IPS-20b (cell line): ENCODE data around the gene FAM170B.
A peak's percentile ranks its signal among the peaks of the same experiment; 100 is the strongest.

Source experiments
- H3K27ac ChIP-seq: one replicate; pipeline ENCODE4 v1.5.1; 2013; ENCODE audit warnings: low read length
- H3K27me3 ChIP-seq: 2 replicates; pipeline ENCODE4 v1.6.1; 2013; ENCODE audit warnings: mild to moderate bottlenecking, low read length, inconsistent platforms; ENCODE audit not compliant: insufficient read depth
- H3K36me3 ChIP-seq: 2 replicates; pipeline ENCODE4 v1.6.1; 2013; ENCODE audit warnings: low read depth, mild to moderate bottlenecking, inconsistent platforms, low read length, moderate library complexity; ENCODE audit not compliant: insufficient read depth
- H3K4me1 ChIP-seq: 2 replicates; pipeline ENCODE4 v1.6.1; 2013; ENCODE audit warnings: mild to moderate bottlenecking, control low read depth, inconsistent platforms, low read length, moderate library complexity; ENCODE audit not compliant: insufficient read depth
- H3K4me3 ChIP-seq: 2 replicates; pipeline ENCODE4 v1.5.1; 2013; ENCODE audit warnings: mild to moderate bottlenecking, low read length, inconsistent platforms
- H3K9ac ChIP-seq: 2 replicates; pipeline ENCODE4 v1.6.1; 2013; ENCODE audit warnings: low read depth, mild to moderate bottlenecking, inconsistent platforms, low read length, moderate library complexity
- H3K9me3 ChIP-seq: 2 replicates; pipeline ENCODE4 v1.6.1; 2013; ENCODE audit warnings: mild to moderate bottlenecking, low read depth, low read length, inconsistent platforms; ENCODE audit not compliant: insufficient read depth

The FAM170B gene

GRCh38 chr10:49149881-49150280, 16.1 kb upstream of the FAM170B start:
- Histone ChIP-seq H3K9me3 (0 out of 2 replicates have a peak, but pooled peaks cover 3% of the 10 kb centered on the region), H3K36me3 (no peaks in the 10 kb centered on the region), H3K27me3 (no peaks in the 10 kb centered on the region), H3K27ac (no peak overlapping the region), H3K9ac (no peak overlapping the region), H3K4me3 (no peak overlapping the region), H3K4me1 (no peaks in the 10 kb centered on the region)

- Histone ChIP-seq H3K9me3 (0 out of 2 replicates have a peak, but pooled peaks cover 3% of the 10 kb centered on the region), H3K9ac (no peak overlapping the region), H3K27me3 (no peaks in the 10 kb centered on the region), H3K4me1 (peaks cover 14% of the 10 kb centered on the region; the same call in 1 of the 2 replicates), H3K4me3 (no peak overlapping the region), H3K36me3 (no peaks in the 10 kb centered on the region), H3K27ac (no peak overlapping the region)
These were observed 10.4 kb upstream of the FAM170B start for GRCh38 chr10:49144058-49144720.

- H3K27me3 ChIP-seq, result no peaks in the 10 kb centered on the region
- H3K9ac ChIP-seq, result peak overlapping the region; percentile 44; the same call in 1 of the 2 replicates
- 0 out of 2 replicates have a peak, but pooled peaks cover 3% of the 10 kb centered on the region for H3K9me3 ChIP-seq
- H3K36me3 ChIP-seq, result no peaks in the 10 kb centered on the region
- peaks cover 14% of the 10 kb centered on the region; the same call in 1 of the 2 replicates for H3K4me1 ChIP-seq
- H3K27ac ChIP-seq, result no peak overlapping the region
- H3K4me3 ChIP-seq, result no peak overlapping the region
These were observed 9.4 kb upstream of the FAM170B start for GRCh38 chr10:49143249-49143648.

GRCh38 chr10:49141541-49142332, 7.9 kb upstream of the FAM170B start:
- no peak overlapping the region for H3K9ac ChIP-seq
- H3K27ac ChIP-seq, result no peak overlapping the region
- no peak overlapping the region for H3K4me3 ChIP-seq
- H3K9me3 ChIP-seq, result no peaks in the 10 kb centered on the region
- H3K36me3 ChIP-seq, result no peaks in the 10 kb centered on the region
- no peaks in the 10 kb centered on the region for H3K27me3 ChIP-seq
- H3K4me1 ChIP-seq, result peaks cover 14% of the 10 kb centered on the region; the same call in 1 of the 2 replicates

- Histone ChIP-seq H3K27me3 (no peaks in the 10 kb centered on the region), H3K27ac (no peak overlapping the region)
These were observed 6.7 kb upstream of the FAM170B start for GRCh38 chr10:49140304-49141177.

GRCh38 chr10:49139846-49140195, 6.0 kb upstream of the FAM170B start:
- Histone ChIP-seq H3K4me1 (peaks cover 14% of the 10 kb centered on the region; the same call in 1 of the 2 replicates), H3K9ac (no peak overlapping the region), H3K36me3 (no peaks in the 10 kb centered on the region), H3K27ac (no peak overlapping the region), H3K27me3 (no peaks in the 10 kb centered on the region), H3K4me3 (no peak overlapping the region), H3K9me3 (no peaks in the 10 kb centered on the region; the same call in 1 of the 2 replicates)

More at GRCh38 chr10:49140304-49141177, 6.7 kb upstream of the FAM170B start:
- Histone ChIP-seq H3K9ac (no peak overlapping the region), H3K4me1 (peaks cover 14% of the 10 kb centered on the region; the same call in 1 of the 2 replicates), H3K36me3 (no peaks in the 10 kb centered on the region), H3K4me3 (no peak overlapping the region), H3K9me3 (no peaks in the 10 kb centered on the region; the same call in 1 of the 2 replicates)

- Histone ChIP-seq H3K27ac (no peak overlapping the region), H3K4me3 (no peak overlapping the region), H3K36me3 (no peaks in the 10 kb centered on the region), H3K9me3 (no peaks in the 10 kb centered on the region; the same call in 1 of the 2 replicates), H3K27me3 (no peaks in the 10 kb centered on the region), H3K9ac (no peak overlapping the region), H3K4me1 (peaks cover 14% of the 10 kb centered on the region; the same call in 1 of the 2 replicates)
These were observed 5.4 kb upstream of the FAM170B start for GRCh38 chr10:49139028-49139845.

GRCh38 chr10:49138361-49138891, 4.6 kb upstream of the FAM170B start:
- no peak overlapping the region for H3K27ac ChIP-seq
- no peak overlapping the region for H3K9ac ChIP-seq

GRCh38 chr10:49136525-49136924, 2.7 kb upstream of the FAM170B start:
- H3K27ac ChIP-seq, result no peak overlapping the region
- no peak overlapping the region for H3K9ac ChIP-seq
- no peak overlapping the region for H3K4me3 ChIP-seq
- H3K27me3 ChIP-seq, result no peaks in the 10 kb centered on the region
- no peaks in the 10 kb centered on the region for H3K36me3 ChIP-seq
- H3K9me3 ChIP-seq, result no peaks in the 10 kb centered on the region; the same call in 1 of the 2 replicates
- no peaks in the 10 kb centered on the region for H3K4me1 ChIP-seq

More at GRCh38 chr10:49138361-49138891, 4.6 kb upstream of the FAM170B start:
- Histone ChIP-seq H3K9me3 (no peaks in the 10 kb centered on the region; the same call in 1 of the 2 replicates), H3K36me3 (no peaks in the 10 kb centered on the region), H3K27me3 (no peaks in the 10 kb centered on the region), H3K4me3 (no peak overlapping the region), H3K4me1 (peaks cover 9% of the 10 kb centered on the region; the same call in 1 of the 2 replicates)

- no peaks in the 10 kb centered on the region for H3K4me1 ChIP-seq
- no peak overlapping the region for H3K27ac ChIP-seq
- no peak overlapping the region for H3K4me3 ChIP-seq
These were observed 1.9 kb upstream of the FAM170B start for GRCh38 chr10:49135575-49136313.

More at GRCh38 chr10:49135575-49136313, 1.9 kb upstream of the FAM170B start:
- no peaks in the 10 kb centered on the region for H3K27me3 ChIP-seq
- H3K9me3 ChIP-seq, result no peaks in the 10 kb centered on the region; the same call in 1 of the 2 replicates
- no peaks in the 10 kb centered on the region for H3K36me3 ChIP-seq
- no peak overlapping the region for H3K9ac ChIP-seq
